Panc1 (cell line): ENCODE results near the gene SIRT7. TPM values are rescaled to one million over a fixed set of nuclear protein-coding genes. Genes with fewer than 3 reads are reported as not detected.

Experiments
- ATAC-seq: fragments of 200-7000 bp; cut with Tn5 transposase; 2 replicates; pipeline ENCODE4 v1.9.1; 2020; ENCODE audit warnings: mild to moderate bottlenecking, moderate library complexity
- BruUV-seq: library from RNA; stranded (reverse); fragments of 400-500 nt; replicated peaks from 2 replicates; lab custom pipeline; 2021; lab: Mats Ljungman, UMichigan
- CTCF ChIA-PET: fragments of 300-600 bp; sonication (Branson Sonifier 250); formaldehyde crosslinking; loops from one replicate; lab custom pipeline; 2022; ENCODE audit warnings: antibody characterized with exemption; lab: Charles Lee
- POLR2A ChIA-PET: fragments of 300-600 bp; sonication (Branson Sonifier 250); formaldehyde crosslinking; loops from one replicate; lab custom pipeline; 2022; ENCODE audit warnings: antibody characterized with exemption; lab: Charles Lee
- DNase-seq: peaks from one replicate; pipeline ENCODE4 v3.0.0-alpha.2; 2010; ENCODE audit warnings: low read depth, low spot score
- H3K27ac ChIP-seq: 2 replicates; pipeline ENCODE4 v1.5.1; 2011; ENCODE audit warnings: mild to moderate bottlenecking, low read length, inconsistent platforms
- H3K27me3 ChIP-seq: fragments of 200-500 bp; sonication (Bioruptor generic); 2 replicates; pipeline ENCODE4 v1.6.0; 2014; ENCODE audit warnings: low read length, inconsistent platforms; ENCODE audit not compliant: control insufficient read depth, insufficient read depth
- H3K36me3 ChIP-seq: fragments of 200-500 bp; sonication (Bioruptor generic); 2 replicates; pipeline ENCODE4 v1.5.1; 2014; ENCODE audit warnings: inconsistent platforms, mild to moderate bottlenecking, low read length, moderate library complexity; ENCODE audit not compliant: control insufficient read depth, insufficient read depth
- H3K4me1 ChIP-seq: 2 replicates; pipeline ENCODE4 v1.5.1; 2011; ENCODE audit warnings: inconsistent platforms, mild to moderate bottlenecking, low read length, moderate library complexity; ENCODE audit not compliant: control insufficient read depth, insufficient read depth
- H3K4me3 ChIP-seq, 2 experiments: 2 replicates each; pipeline ENCODE4 v1.5.1; 2011 to 2012; ENCODE audit warnings: low read depth in 2 of 2, low read length in 2 of 2, mild to moderate bottlenecking in 2 of 2, inconsistent platforms in 1 of 2, moderate library complexity in 1 of 2
- H3K9me3 ChIP-seq: fragments of 200-500 bp; sonication (Bioruptor generic); 2 replicates; pipeline ENCODE4 v1.5.1; 2014; ENCODE audit warnings: low read depth, mild to moderate bottlenecking, inconsistent platforms, low read length, moderate library complexity; ENCODE audit not compliant: control insufficient read depth, insufficient read depth
- CTCF ChIP-seq: fragments of 450-650 bp; IDR thresholded peaks from 2 replicates; pipeline ENCODE4 v1.5.1; 2017; ENCODE audit warnings: mild to moderate bottlenecking
- POLR2AphosphoS5 ChIP-seq: IDR thresholded peaks from 2 replicates; pipeline ENCODE4 v1.6.1; 2012; ENCODE audit warnings: mild to moderate bottlenecking, low read depth, low read length, moderate library complexity
- SIN3A ChIP-seq: IDR thresholded peaks from 2 replicates; pipeline ENCODE4 v1.6.1; 2012; ENCODE audit warnings: low read depth, mild to moderate bottlenecking, low read length, moderate library complexity, borderline replicate concordance; ENCODE audit not compliant: insufficient read depth
- TCF7L2 ChIP-seq: IDR thresholded peaks from 2 replicates; pipeline ENCODE4 v1.6.1; 2011; ENCODE audit warnings: mild to moderate bottlenecking, low read depth, low read length, inconsistent platforms
- in situ Hi-C: cut with HindIII; loops from 2 replicates; pipeline ENCODE4 v1.10.0; 2016; ENCODE audit warnings: low sequenced_read_pairs, low pct_unique_long_range_greater_than_20kb
- intact Hi-C: fragments of 100-400 bp; cut with micrococcal nuclease; formaldehyde crosslinking; loops from one replicate; pipeline ENCODE4 v1.10.0; 2022; ENCODE audit not compliant: unreplicated experiment
- total RNA-seq: library from RNA; stranded (reverse); gene quantifications from one replicate; pipeline ENCODE4 v1.2.1, GENCODE V29; 2021; ENCODE audit not compliant: unreplicated experiment
- TF ChIP-seq, protein P1 (sequence below), 2 experiments: IDR thresholded peaks; 2 replicates each; pipeline ENCODE4 v1.6.1; 2011 to 2012; ENCODE audit warnings: low read depth in 2 of 2, control low read depth in 1 of 2, low read length in 1 of 2, mild to moderate bottlenecking in 1 of 2, moderate library complexity in 1 of 2; ENCODE audit not compliant: insufficient read depth in 1 of 2

The SIRT7 gene
- total RNA-seq, 1 experiment from 2014 or later = 82.5 TPM

DNA sequence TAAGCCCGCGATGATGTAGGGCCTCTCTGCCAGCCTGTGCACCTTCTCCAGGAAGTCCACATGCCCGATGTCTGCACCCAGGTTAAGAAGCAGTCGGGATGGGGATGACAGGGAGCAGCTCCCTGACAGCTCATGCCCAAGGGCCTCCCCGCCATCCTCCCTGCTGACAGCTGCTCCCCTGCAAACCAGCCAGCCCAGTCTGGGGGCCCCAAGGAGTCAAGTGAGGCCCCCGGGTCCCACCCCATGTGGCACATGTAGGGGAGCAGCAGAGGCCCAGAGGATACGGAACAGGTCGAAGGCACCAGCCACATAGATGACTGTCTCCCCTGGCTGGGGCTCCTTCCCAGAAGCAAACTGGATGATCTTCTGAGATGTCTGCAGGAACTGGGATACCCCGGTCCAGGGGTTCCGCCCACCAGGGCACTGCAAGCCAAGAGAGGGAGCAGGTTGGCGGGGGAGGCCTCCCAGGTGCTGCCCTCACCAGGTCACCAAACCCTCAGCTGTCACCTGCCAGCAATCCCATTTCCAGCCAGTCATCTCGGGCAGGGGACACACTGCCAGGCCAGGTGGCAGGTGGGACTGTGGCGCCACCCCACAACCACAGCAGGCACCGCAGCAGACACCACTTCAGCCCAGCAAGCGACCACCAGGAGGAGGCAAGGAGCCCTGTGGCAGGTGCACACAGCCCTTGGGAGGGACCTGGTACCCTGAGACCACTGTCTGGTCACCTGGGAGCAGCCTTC is 11.3 kb downstream of the SIRT7 start:
- ATAC-seq (no peak), DNase-seq (no peak)
- H3K27ac ChIP-seq = no peak overlapping the region
- no peaks in the 10 kb centered on the region for H3K27me3 ChIP-seq
- no peak for TF ChIP-seq SIN3A
- no peak; the same call in 1 of the 2 replicates for TF ChIP-seq CTCF
- no peak for TF ChIP-seq TCF7L2
- TF ChIP-seq, protein P1, sequence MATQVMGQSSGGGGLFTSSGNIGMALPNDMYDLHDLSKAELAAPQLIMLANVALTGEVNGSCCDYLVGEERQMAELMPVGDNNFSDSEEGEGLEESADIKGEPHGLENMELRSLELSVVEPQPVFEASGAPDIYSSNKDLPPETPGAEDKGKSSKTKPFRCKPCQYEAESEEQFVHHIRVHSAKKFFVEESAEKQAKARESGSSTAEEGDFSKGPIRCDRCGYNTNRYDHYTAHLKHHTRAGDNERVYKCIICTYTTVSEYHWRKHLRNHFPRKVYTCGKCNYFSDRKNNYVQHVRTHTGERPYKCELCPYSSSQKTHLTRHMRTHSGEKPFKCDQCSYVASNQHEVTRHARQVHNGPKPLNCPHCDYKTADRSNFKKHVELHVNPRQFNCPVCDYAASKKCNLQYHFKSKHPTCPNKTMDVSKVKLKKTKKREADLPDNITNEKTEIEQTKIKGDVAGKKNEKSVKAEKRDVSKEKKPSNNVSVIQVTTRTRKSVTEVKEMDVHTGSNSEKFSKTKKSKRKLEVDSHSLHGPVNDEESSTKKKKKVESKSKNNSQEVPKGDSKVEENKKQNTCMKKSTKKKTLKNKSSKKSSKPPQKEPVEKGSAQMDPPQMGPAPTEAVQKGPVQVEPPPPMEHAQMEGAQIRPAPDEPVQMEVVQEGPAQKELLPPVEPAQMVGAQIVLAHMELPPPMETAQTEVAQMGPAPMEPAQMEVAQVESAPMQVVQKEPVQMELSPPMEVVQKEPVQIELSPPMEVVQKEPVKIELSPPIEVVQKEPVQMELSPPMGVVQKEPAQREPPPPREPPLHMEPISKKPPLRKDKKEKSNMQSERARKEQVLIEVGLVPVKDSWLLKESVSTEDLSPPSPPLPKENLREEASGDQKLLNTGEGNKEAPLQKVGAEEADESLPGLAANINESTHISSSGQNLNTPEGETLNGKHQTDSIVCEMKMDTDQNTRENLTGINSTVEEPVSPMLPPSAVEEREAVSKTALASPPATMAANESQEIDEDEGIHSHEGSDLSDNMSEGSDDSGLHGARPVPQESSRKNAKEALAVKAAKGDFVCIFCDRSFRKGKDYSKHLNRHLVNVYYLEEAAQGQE (IDR thresholded peaks at IDR 0.05; ENCODE audit: insufficient read depth in 1 of 2, low read depth in 2 of 2, low read length in 1 of 2) = no peak
- no peak for TF ChIP-seq POLR2AphosphoS5
- no TSS peak for BruUV-seq
- CTCF ChIA-PET = no interaction called here
- H3K36me3 ChIP-seq = no peaks in the 10 kb centered on the region
- POLR2A ChIA-PET = no interaction called here
- in situ Hi-C loops = no loop called here
- H3K9me3 ChIP-seq = no peaks in the 10 kb centered on the region
- no peak overlapping the region for H3K4me3 ChIP-seq
- intact Hi-C loops = no loop called here
- H3K4me1 ChIP-seq = peaks cover 19% of the 10 kb centered on the region

DNA sequence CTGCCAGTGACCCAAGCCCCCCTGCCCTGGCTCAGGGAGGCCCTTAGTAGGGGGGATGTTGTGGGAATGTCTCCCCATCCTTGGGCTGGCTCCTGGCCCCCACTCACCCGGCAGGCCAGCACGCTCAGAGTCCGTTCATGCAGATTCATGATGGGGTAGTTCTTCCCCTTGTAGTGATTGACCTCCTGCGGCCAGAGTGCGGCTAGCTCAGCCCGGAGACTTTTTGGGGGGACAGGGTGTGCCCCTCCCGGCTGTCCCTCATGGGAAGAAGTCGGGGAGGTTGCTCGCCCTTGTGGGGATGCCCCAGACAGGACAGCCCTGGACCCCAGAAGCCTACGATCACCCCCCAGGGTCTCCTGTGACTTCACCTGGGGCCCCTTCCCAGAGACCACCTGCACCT is 12.0 kb downstream of the SIRT7 start:
- Histone ChIP-seq H3K4me3 (no peak overlapping the region), H3K4me1 (peaks cover 18% of the 10 kb centered on the region), H3K27me3 (no peaks in the 10 kb centered on the region), H3K9me3 (no peaks in the 10 kb centered on the region), H3K36me3 (no peaks in the 10 kb centered on the region), H3K27ac (no peak overlapping the region)
- DNase-seq (no peak), ATAC-seq (no peak)
- intact Hi-C loops = no loop called here
- TF ChIP-seq SIN3A = no peak
- TF ChIP-seq CTCF = no peak
- ChIA-PET CTCF (no interaction called here), POLR2A (no interaction called here)
- in situ Hi-C loops = no loop called here
- BruUV-seq = no TSS peak
